ENCODE measurements around the gene CALHM6.
"Not testable (repeated sequence)": the region's sequence is repeated elsewhere in the genome, so short reads cannot be mapped to it uniquely, and the experiment has no call there.

The CALHM6 gene

DNA sequence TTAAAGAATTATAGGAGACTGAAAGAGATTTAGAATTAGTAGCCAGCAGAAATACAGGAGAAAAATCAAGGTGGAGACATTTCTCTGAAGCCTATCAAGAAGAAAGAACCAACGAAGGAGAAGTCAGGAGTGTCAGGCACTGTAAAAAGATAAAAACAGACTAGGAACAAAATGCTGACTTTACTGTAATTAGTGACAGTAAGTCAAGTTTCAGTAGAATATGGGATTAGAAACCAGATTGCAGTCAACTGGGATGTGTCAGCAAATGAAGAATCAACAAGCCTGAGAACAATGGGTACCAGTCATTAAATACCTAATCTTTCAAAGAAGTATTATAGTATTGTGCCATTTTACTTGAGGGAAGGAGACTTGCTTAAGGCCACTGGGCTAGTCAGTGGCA, 21.6 kb downstream of the CALHM6 start:
- no peak for DNase-seq

DNA sequence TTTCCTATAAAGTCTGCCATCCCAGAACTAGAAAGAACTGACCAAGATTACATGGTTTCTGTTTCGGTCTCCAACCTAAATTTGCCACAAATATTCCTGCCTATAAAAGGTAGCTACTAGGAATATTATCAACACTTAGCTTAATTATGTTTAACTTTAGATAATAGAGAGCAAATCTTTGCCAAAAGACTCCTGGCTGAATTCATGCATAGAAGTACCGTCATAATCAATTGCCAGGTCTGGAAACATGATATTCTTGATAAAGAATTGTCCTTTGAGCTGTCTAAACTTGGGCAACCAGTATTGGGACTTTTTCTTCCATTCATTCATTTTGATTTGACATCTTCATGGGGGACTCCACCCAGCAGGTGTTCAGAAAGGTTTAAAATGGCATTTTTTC, 22.4 kb downstream of the CALHM6 start:
- no peak for DNase-seq

DNA sequence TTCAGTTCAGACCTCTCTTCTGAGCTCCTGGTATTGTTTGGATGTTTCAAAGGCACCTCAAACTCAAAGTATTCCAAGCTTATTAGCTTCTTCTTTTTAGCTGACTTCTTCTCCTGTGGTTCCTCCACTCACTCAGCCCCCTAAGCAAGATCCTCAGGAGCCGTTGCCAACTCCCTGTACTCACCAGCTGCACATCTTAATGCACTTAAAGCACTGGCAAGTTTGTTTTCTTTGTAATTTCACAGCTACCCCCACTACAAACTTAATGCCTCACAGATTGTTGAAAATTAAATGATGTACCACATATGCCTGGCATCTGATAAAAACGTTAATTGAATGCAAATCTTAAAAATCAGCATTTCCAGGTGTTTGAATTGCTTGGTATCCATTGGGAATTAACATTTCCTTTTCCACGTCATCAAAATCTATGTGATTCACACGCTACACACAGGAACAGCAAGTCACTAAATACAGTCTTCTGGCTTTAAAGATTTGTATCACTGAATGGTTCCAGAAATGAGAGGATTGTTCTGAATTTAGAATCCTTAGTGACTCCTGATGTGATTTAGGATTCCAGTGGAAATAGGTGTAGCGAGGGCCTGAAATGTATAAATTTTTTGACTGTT, 24.5 kb downstream of the CALHM6 start:
- DNase-seq, result no peak

DNA sequence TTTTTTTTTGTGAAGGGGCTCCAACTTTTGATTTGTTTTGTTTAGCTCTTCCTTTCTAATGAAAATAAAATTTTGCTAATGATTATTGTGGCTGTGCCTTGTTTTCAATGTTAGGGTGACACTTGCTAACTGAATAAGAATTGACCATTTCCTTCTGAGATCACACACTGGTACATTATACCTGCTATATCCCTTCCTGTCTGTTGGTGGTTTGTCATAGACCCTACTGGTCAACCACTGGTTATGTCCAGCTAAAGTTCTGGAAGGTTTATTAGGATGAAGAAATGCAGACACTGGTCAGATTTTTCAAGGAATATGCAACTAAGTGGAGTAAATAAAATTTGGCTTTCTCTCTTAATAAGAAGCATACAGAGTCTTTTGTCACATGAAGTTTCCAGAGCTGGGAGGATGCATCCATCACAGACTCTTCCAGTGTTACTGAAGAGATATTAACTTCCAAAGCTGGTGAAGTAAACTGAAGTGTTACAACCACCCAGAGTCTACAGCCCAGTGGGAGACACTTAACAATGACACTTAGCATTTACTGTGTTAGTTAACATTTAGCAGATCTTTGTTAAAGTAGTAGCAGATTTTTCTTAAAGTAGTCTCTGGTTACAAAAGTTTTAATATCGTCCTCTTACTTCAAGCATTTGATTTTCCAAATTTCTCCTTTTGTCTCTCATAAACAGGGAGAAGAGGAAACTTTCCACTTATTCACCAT, 30.6 kb downstream of the CALHM6 start:
- no peak for DNase-seq

DNA sequence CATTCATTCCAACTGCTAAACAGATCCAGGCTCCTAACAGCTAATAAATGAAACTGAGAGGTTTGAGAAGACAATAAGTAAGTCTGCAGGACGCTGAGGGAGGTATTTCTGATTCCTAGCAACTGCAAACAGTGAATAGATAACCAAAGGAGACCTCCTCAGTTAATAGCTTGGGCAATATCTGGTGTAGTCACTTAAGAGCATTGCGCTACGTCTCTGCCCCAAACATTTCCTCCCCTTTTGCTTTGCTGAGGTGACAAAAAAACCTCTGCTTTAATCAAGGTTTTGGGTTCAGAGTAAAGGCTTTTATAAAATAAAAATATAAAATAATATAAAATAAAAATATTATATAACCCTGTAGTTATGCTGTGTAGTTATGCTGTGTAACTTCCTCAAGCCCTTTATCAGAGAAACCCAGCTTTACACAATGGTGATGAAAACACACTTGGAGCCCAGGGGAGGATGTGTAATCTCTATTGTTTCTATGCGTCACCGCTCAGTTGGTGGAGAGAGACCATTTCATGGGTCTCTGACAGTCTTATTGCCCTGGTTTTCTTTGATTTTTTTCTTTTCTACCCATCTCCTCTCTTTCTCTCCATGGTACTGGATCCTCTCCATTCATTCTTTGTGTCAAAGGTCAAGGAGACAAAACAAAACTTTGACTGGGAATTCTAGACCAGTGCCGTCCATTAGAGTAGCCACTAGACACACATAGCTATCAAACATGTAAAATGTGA, 31.3 kb downstream of the CALHM6 start:
- no peak for DNase-seq

DNA sequence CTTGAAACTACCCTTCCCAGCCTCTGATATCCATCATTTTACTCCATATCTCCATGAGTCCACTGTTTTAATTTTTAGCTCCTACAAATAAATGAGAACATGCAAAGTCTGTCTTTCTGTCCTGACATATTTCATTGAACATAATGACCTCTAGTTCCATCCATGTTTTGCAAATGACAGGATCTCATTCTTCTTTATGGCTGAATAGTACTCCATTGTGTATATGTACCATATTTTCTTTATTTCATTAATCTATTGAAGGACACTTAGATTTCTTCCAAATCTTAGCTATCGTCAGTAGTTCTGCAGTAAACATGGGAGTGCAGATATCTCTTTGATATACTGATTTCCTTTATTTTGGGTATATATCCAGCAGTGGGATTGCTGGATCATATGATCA, 34.0 kb downstream of the CALHM6 start:
- not testable (repeated sequence) for DNase-seq

DNA sequence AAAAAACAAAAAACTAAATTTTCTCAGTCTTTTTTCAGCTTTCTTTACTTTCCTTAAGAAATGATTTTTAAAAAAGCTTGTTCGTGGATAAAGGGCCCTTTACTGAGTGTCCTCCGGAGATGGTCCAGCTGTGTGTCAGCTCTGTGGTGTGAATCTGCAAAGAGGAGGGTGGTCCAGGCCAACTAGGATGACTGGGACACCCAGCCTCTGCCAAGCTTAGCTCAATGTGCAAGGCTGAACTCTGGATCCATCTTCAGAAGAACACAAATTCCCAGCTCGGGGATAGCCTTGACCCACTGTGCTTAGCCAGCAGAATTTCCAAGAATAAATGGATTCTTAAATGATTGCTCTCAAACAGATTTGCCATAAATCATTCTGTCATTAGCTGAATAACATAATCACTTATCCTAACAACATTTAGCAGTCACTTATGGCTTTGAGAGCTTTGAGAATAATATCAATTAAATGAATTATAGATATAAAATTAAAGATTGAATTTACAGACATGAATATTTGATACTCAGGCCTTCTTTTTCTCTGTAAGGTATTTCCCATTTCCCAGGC, 36.0 kb downstream of the CALHM6 start:
- DNase-seq, result no peak

DNA sequence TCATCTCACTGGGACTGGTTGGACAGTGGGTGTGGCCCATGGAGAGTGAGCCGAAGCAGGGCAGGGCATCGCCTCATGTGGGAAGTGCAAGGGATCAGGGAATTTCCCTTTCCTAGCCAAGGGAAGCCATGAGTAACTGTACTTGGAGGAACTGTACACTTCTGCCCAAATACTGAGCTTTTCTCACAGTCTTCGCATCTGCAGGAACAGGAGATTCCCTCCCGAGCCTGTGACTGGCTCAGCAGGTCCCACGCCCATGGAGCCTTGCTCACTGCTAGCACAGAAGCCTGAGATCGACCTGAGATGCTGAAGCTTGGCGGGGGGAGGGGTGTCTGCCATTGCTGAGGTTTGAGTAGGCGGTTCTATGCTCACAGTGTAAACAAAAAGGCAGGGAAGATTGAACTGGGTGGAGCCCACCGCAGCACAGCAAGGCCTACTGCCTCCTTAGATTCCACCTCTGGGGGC, 39.8 kb downstream of the CALHM6 start:
- DNase-seq, result no peak

DNA sequence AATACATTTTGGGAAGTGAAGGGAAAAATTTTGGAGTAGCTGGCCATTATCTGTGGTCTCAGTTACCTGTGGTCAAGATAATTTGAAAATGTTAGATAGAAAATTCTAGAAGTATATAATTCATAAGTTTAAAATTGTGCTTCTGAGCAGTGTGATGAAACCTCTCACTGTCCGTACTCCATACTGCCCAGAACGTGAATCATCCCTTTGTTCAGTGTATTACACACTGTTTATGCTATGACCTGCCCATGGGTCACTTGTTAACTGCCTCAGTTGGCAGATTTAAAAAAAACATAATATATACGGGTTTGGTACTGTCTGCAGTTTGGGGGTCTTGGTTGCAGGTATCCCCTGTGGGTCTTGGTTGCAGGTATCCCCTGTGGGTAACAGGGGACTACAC, 46.1 kb downstream of the CALHM6 start:
- DNase-seq, result no peak

DNA sequence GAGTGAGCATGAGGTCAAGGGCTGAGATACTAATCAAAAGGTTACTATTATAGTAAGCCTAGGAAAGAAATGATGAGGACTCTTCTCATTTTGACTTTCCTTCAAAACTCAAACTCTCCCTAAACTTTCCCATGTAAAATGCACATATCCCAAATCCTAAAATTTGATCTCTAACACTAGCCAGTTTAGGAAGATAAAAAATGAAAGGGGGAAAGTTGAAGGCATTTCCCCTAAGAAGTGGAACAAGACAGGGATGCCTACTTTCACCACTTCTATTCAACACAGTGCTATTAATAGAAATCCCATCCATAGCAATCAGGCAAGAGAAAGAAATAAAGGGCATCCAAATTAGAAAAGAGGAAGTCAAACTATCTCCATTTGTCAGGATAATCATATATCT, 47.4 kb downstream of the CALHM6 start:
- no peak for DNase-seq

DNA sequence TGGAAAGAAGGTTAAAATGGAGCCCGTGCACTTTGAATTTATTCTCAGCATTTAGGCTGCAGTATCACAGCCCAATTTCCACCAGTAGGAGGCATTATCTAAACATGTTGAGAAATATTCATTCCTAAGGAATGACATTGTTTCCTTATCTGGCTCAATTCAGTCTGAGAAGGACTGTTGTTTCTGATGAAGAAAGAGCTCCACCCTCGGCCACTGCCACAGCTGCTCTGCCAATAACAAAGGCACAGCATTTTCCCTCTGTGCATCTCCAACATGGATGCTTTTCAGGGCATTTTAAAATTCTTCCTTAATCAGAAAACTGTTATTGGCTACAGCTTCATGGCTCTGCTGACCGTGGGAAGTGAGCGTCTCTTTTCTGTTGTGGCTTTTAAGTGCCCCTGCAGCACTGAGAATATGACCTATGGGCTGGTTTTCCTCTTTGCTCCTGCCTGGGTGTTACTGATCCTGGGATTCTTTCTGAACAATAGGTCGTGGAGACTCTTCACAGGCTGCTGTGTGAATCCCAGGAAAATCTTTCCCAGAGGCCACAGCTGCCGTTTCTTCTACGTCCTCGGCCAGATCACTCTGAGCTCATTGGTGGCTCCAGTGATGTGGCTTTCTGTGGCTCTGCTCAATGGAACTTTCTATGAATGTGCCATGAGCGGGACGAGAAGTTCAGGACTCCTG, 50.4 kb downstream of the CALHM6 start, which contains the start of gene CALHM5:
TSS of gene CALHM5 (plus strand) at position 216 of the 687 bp plus-strand sequence. CDS start at position 274, 58 bp downstream.
- no peak for DNase-seq

DNA sequence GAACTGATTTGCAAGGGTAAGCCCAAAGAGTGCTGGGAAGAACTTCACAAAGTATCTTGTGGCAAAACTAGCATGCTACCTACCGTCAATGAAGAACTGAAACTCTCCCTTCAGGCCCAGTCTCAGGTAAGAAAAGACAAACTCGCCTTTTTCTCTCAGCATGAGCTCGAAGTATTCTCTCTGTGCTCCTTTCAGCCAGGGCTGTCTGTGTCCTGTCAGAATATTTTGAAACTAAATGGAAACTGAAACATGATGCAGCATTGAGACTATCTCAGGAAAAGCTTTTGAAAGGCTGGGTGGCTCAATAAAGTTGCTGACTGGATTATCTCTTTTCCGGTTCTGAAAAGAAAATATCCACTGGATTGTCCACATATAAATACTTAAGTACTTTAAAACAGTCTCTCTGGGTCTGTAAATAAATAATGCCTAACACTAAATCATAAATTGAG, 51.0 kb downstream of the CALHM6 start:
- no peak for DNase-seq

DNA sequence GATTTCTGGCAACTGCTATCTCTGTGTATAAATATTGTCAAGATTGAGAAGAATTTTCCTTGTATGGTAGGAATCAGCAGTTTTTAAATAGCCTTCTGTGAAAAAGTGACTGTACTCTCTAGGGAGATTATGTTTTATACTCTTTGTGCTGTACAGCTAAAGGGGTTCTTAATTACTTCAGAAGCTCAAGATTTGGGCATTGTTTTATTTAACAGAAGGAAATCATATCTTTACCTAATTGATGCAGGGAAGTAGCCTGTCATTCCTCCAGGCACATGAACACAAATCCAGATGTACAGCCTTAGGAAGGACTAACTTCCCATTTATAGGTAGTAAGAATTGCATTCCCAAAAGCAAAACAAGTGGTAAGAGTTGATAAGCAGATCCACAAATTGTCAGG, 51.6 kb downstream of the CALHM6 start:
- no peak for DNase-seq
